H9 (cell line): ENCODE data around the gene CLPTM1L. TPM values are rescaled to one million over a fixed set of nuclear protein-coding genes. Genes with fewer than 3 reads are reported as not detected.

Source experiments
- DNase-seq: peaks from one replicate; pipeline ENCODE4 v3.0.0-alpha.2; 2017
- H2AFZ ChIP-seq: one replicate; pipeline ENCODE4 v1.6.1; 2013; ENCODE audit warnings: mild to moderate bottlenecking, low read length, control low read depth, moderate library complexity
- H2AK5ac ChIP-seq: 2 replicates; pipeline ENCODE4 v1.6.1; 2013; ENCODE audit warnings: low read length, control low read depth, mixed read lengths; ENCODE audit not compliant: insufficient read length
- H2BK120ac ChIP-seq: one replicate; pipeline ENCODE4 v1.6.1; 2013; ENCODE audit warnings: low read depth, mild to moderate bottlenecking, low read length, control low read depth, inconsistent platforms; ENCODE audit not compliant: poor library complexity, severe bottlenecking
- H2BK12ac ChIP-seq: 2 replicates; pipeline ENCODE4 v1.6.1; 2013; ENCODE audit warnings: low read length, control low read depth, mixed read lengths, low read depth; ENCODE audit not compliant: insufficient read length
- H2BK15ac ChIP-seq: 2 replicates; pipeline ENCODE4 v1.6.1; 2013; ENCODE audit warnings: low read depth, low read length, control low read depth
- H2BK20ac ChIP-seq: one replicate; pipeline ENCODE4 v1.6.1; 2013; ENCODE audit warnings: low read depth, mild to moderate bottlenecking, low read length, control low read depth, inconsistent platforms; ENCODE audit not compliant: poor library complexity, severe bottlenecking
- H2BK5ac ChIP-seq: 2 replicates; pipeline ENCODE4 v1.6.1; 2013; ENCODE audit warnings: low read length, control low read depth, mixed read lengths; ENCODE audit not compliant: insufficient read length
- H3K14ac ChIP-seq: 2 replicates; pipeline ENCODE4 v1.6.1; 2013; ENCODE audit warnings: low read length, control low read depth; ENCODE audit not compliant: insufficient read depth
- H3K18ac ChIP-seq: 2 replicates; pipeline ENCODE4 v1.6.1; 2013; ENCODE audit warnings: low read depth, mild to moderate bottlenecking, mixed read lengths, low read length, control low read depth; ENCODE audit not compliant: insufficient read length
- H3K23ac ChIP-seq: 2 replicates; pipeline ENCODE4 v1.6.1; 2013; ENCODE audit warnings: low read length, control low read depth, mixed read lengths, low read depth; ENCODE audit not compliant: insufficient read length
- H3K23me2 ChIP-seq: 2 replicates; pipeline ENCODE4 v1.6.1; 2013; ENCODE audit warnings: low read depth, mild to moderate bottlenecking, mixed read lengths, low read length, control low read depth; ENCODE audit not compliant: insufficient read length, poor library complexity, severe bottlenecking
- H3K27ac ChIP-seq: 2 replicates; pipeline ENCODE4 v1.5.1; 2013; ENCODE audit warnings: low read length, control low read depth, mixed read lengths, low read depth; ENCODE audit not compliant: insufficient read length
- H3K27me3 ChIP-seq: 2 replicates; pipeline ENCODE4 v1.6.1; 2013; ENCODE audit warnings: low read length, control low read depth, inconsistent platforms; ENCODE audit not compliant: insufficient read depth
- H3K4ac ChIP-seq: 2 replicates; pipeline ENCODE4 v1.6.1; 2013; ENCODE audit warnings: low read depth, mild to moderate bottlenecking, control low read depth, inconsistent platforms, low read length, moderate library complexity
- H3K4me1 ChIP-seq: 2 replicates; pipeline ENCODE4 v1.6.1; 2013; ENCODE audit warnings: low read length, control low read depth, inconsistent platforms; ENCODE audit not compliant: insufficient read depth
- H3K4me2 ChIP-seq: 2 replicates; pipeline ENCODE4 v1.6.1; 2013; ENCODE audit warnings: low read length, control low read depth, mixed read lengths; ENCODE audit not compliant: insufficient read length, insufficient read depth
- H3K56ac ChIP-seq: 2 replicates; pipeline ENCODE4 v1.6.1; 2013; ENCODE audit warnings: low read depth, mild to moderate bottlenecking, mixed read lengths, low read length, control low read depth; ENCODE audit not compliant: insufficient read length
- H3K79me1 ChIP-seq: 2 replicates; pipeline ENCODE4 v1.6.1; 2013; ENCODE audit warnings: low read depth, mild to moderate bottlenecking, moderate library complexity, low read length, control low read depth, inconsistent platforms; ENCODE audit not compliant: insufficient read depth, poor library complexity, severe bottlenecking
- H3K79me2 ChIP-seq: 2 replicates; pipeline ENCODE4 v1.6.1; 2013; ENCODE audit warnings: low read length, control low read depth, inconsistent platforms; ENCODE audit not compliant: insufficient read depth
- H3K9ac ChIP-seq: 2 replicates; pipeline ENCODE4 v1.6.1; 2013; ENCODE audit warnings: low read length, control low read depth, mixed read lengths; ENCODE audit not compliant: insufficient read length; ENCODE audit errors: extremely low read depth
- H3K9me3 ChIP-seq: one replicate; pipeline ENCODE4 v1.6.1; 2013; ENCODE audit warnings: low read depth, low read length, inconsistent platforms; ENCODE audit not compliant: control insufficient read depth
- H3T11ph ChIP-seq: one replicate; pipeline ENCODE4 v1.6.1; 2013; ENCODE audit warnings: mild to moderate bottlenecking, low read length, control low read depth, inconsistent platforms
- H4K20me1 ChIP-seq: one replicate; pipeline ENCODE4 v1.6.1; 2013; ENCODE audit not compliant: control insufficient read depth, insufficient read length, insufficient read depth
- H4K5ac ChIP-seq: 2 replicates; pipeline ENCODE4 v1.6.1; 2013; ENCODE audit warnings: low read depth, mild to moderate bottlenecking, mixed read lengths, low read length, control low read depth; ENCODE audit not compliant: insufficient read length
- H4K8ac ChIP-seq: replicated peaks from 2 replicates; pipeline ENCODE4 v1.6.1; 2013; ENCODE audit warnings: low read length, control low read depth, mixed read lengths, low read depth; ENCODE audit not compliant: insufficient read length
- H4K91ac ChIP-seq: 2 replicates; pipeline ENCODE4 v1.6.1; 2013; ENCODE audit warnings: low read depth, mild to moderate bottlenecking, moderate library complexity, mixed read lengths, low read length, control low read depth; ENCODE audit not compliant: insufficient read length
- H3K27ac Mint-ChIP-seq, 3 experiments: 2 replicates in 2 of 3; 3 replicates in 1 of 3; pipeline ENCODE4 v1.8.0; 2020 to 2021; ENCODE audit warnings: mixed read lengths in 3 of 3, mild to moderate bottlenecking in 1 of 3, moderate library complexity in 1 of 3
- H3K27me3 Mint-ChIP-seq: 2 replicates; pipeline ENCODE4 v1.8.0; 2021; ENCODE audit warnings: low read depth, mild to moderate bottlenecking, moderate library complexity, mixed read lengths
- H3K36me3 Mint-ChIP-seq, 3 experiments: 2 replicates in 2 of 3; 3 replicates in 1 of 3; pipeline ENCODE4 v1.8.0; 2020 to 2021; ENCODE audit warnings: low read depth in 3 of 3, mixed read lengths in 3 of 3; ENCODE audit not compliant: insufficient read depth in 1 of 3
- H3K4me1 Mint-ChIP-seq, 2 experiments: 2 replicates each; pipeline ENCODE4 v1.8.0; 2020; ENCODE audit warnings: mixed read lengths in 2 of 2
- H3K4me3 Mint-ChIP-seq, 2 experiments: 2 replicates in 1 of 2; 3 replicates in 1 of 2; pipeline ENCODE4 v1.8.0; 2020 to 2021; ENCODE audit warnings: mild to moderate bottlenecking in 2 of 2, mixed read lengths in 2 of 2, moderate library complexity in 1 of 2
- H3K9me3 Mint-ChIP-seq, 2 experiments: 2 replicates in 1 of 2; 3 replicates in 1 of 2; pipeline ENCODE4 v1.8.0; 2020; ENCODE audit warnings: mild to moderate bottlenecking in 2 of 2, mixed read lengths in 2 of 2, moderate library complexity in 1 of 2
- CTCF ChIP-seq: fragments of 200-600 bp; sonication (generic); conservative IDR thresholded peaks from 3 replicates; pipeline ENCODE4 v1.8.0; 2021; ENCODE audit warnings: antibody characterized with exemption, mild to moderate bottlenecking
- WGBS: extraction: QIAGEN DNeasy Blood & Tissue Kit; methylation state at CpG from one replicate; pipeline ENCODE4 v1.1.7; 2013; ENCODE audit warnings: missing lambda C conversion rate, low lambda C conversion rate, mixed read lengths; ENCODE audit not compliant: insufficient read length; ENCODE audit errors: extremely low coverage; 5-methylcytosine and 5-hydroxymethylcytosine counted together
- total RNA-seq: library from RNA; stranded (reverse); gene quantifications from 2 replicates; pipeline ENCODE4 v1.2.1, GENCODE V29; 2021

The CLPTM1L gene
- total RNA-seq, 1 experiment from 2014 or later: 108 TPM

DNA sequence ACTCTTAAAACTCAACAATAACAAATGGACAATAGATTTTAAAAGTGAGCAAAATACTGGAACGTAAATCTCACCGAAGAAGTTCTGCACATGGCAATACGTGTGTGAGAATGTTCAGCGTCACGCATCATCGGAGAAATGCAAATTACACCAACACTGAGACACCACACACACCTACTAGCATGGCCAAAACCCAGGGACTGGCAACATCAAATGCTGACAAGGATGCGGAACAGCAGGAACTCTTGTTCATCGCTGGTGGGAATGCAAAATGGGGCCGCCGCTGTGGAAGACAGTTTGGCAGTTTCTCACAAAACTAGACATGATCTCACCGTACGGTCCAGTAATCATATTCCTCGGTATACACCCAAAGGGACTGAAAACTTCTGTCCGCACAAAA is 21.6 kb upstream of the CLPTM1L start:
- TF ChIP-seq CTCF: no peak
- peaks cover 7 to 10% of the 10 kb centered on the region in 2 experiments for H3K4me1 Mint-ChIP-seq
- H4K5ac ChIP-seq: no peak overlapping the region
- H3K14ac ChIP-seq: no peak overlapping the region
- H3K4me1 ChIP-seq: no peaks in the 10 kb centered on the region
- no peak overlapping the region for H2AFZ ChIP-seq
- H3K27me3 ChIP-seq: no peaks in the 10 kb centered on the region
- H3K27me3 Mint-ChIP-seq: peaks cover 41% of the 10 kb centered on the region
- H3K79me1 ChIP-seq: no peaks in the 10 kb centered on the region
- H3K18ac ChIP-seq: no peak overlapping the region
- H3K23me2 ChIP-seq: no peaks in the 10 kb centered on the region
- H2BK5ac ChIP-seq: no peak overlapping the region
- no peaks in the 10 kb centered on the region for H3K79me2 ChIP-seq
- no peak overlapping the region for H2BK120ac ChIP-seq
- no peak overlapping the region for H3K4me2 ChIP-seq
- H2BK12ac ChIP-seq: no peak overlapping the region
- H3K9me3 ChIP-seq: no peaks in the 10 kb centered on the region
- H3K56ac ChIP-seq: no peak overlapping the region
- no peak overlapping the region for H2BK15ac ChIP-seq
- no peak overlapping the region for H3K4ac ChIP-seq
- no peak overlapping the region for H2AK5ac ChIP-seq
- WGBS: no CpG with 5 or more reads among the region's 14 CpGs
- no peak overlapping the region for H3K23ac ChIP-seq
- DNase-seq: no peak
- H3K9ac ChIP-seq: no peak overlapping the region
- no peaks in the 10 kb centered on the region; a peak in 1 of 5 replicates for H3K9me3 Mint-ChIP-seq
- H4K8ac ChIP-seq: no peak overlapping the region
- no peak overlapping the region for H3T11ph ChIP-seq
- no peak overlapping the region for H2BK20ac ChIP-seq
- no peaks in the 10 kb centered on the region for H4K20me1 ChIP-seq
- H3K4me3 Mint-ChIP-seq: no peak overlapping the region
- no peak overlapping the region for H3K27ac ChIP-seq
- H3K36me3 Mint-ChIP-seq: no peaks in the 10 kb centered on the region
- no peak overlapping the region for H3K27ac Mint-ChIP-seq
- H4K91ac ChIP-seq: no peak overlapping the region
